T-helper 1 cell treated with Interleukin-12 subunit alpha and Interleukin-12 subunit beta and Interleukin-4 antibody, amounts not matched to agents 30 μg/mL and 1 μg/mL, for 36 hours (primary cell): Measurements from ENCODE around the gene NOSTRIN.
"Not testable (repeated sequence)": the region's sequence is repeated elsewhere in the genome, so short reads cannot be mapped to it uniquely, and the experiment has no call there.

Source experiments
- H3K27ac Mint-ChIP-seq: one replicate; pipeline ENCODE4 v1.8.0; 2021; ENCODE audit warnings: mild to moderate bottlenecking, mixed read lengths
- H3K27me3 Mint-ChIP-seq: one replicate; pipeline ENCODE4 v1.8.0; 2021; ENCODE audit warnings: low read depth, mixed read lengths
- H3K36me3 Mint-ChIP-seq: one replicate; pipeline ENCODE4 v1.8.0; 2021; ENCODE audit warnings: low read depth, mixed read lengths
- H3K4me1 Mint-ChIP-seq: one replicate; pipeline ENCODE4 v1.8.0; 2021; ENCODE audit warnings: low read depth, mixed read lengths
- H3K4me3 Mint-ChIP-seq: one replicate; pipeline ENCODE4 v1.8.0; 2021; ENCODE audit warnings: mild to moderate bottlenecking, moderate library complexity, mixed read lengths
- H3K9me3 Mint-ChIP-seq: one replicate; pipeline ENCODE4 v1.8.0; 2021; ENCODE audit warnings: mixed read lengths

NOSTRIN gene

GRCh38 chr2:168780669-168781071, 21.8 kb upstream of the NOSTRIN start:
- peaks cover 1% of the 10 kb centered on the region for H3K36me3 Mint-ChIP-seq

GRCh38 chr2:168781191-168781817, 21.1 kb upstream of the NOSTRIN start:
- Mint-ChIP-seq H3K9me3 (no peaks in the 10 kb centered on the region), H3K27ac (no peak overlapping the region), H3K4me1 (no peaks in the 10 kb centered on the region), H3K27me3 (peaks cover 3% of the 10 kb centered on the region), H3K36me3 (peaks cover 1% of the 10 kb centered on the region), H3K4me3 (no peak overlapping the region)

More at GRCh38 chr2:168780669-168781071, 21.8 kb upstream of the NOSTRIN start:
- H3K4me1 Mint-ChIP-seq: no peaks in the 10 kb centered on the region
- no peak overlapping the region for H3K4me3 Mint-ChIP-seq
- H3K9me3 Mint-ChIP-seq: no peaks in the 10 kb centered on the region
- H3K27me3 Mint-ChIP-seq: peaks cover 3% of the 10 kb centered on the region
- no peak overlapping the region for H3K27ac Mint-ChIP-seq

GRCh38 chr2:168782271-168782670, 20.2 kb upstream of the NOSTRIN start:
- Mint-ChIP-seq H3K4me1 (no peaks in the 10 kb centered on the region), H3K27me3 (peaks cover 3% of the 10 kb centered on the region), H3K9me3 (no peaks in the 10 kb centered on the region), H3K36me3 (peaks cover 1% of the 10 kb centered on the region), H3K4me3 (no peak overlapping the region), H3K27ac (no peak overlapping the region)

- Mint-ChIP-seq H3K4me3 (no peak overlapping the region), H3K36me3 (peaks cover 1% of the 10 kb centered on the region), H3K4me1 (no peaks in the 10 kb centered on the region), H3K27ac (no peak overlapping the region), H3K9me3 (no peaks in the 10 kb centered on the region), H3K27me3 (peaks cover 12% of the 10 kb centered on the region)
These were observed 17.4 kb upstream of the NOSTRIN start for GRCh38 chr2:168784993-168785392.

GRCh38 chr2:168787098-168787781, 15.2 kb upstream of the NOSTRIN start:
- Mint-ChIP-seq H3K27me3 (peaks cover 12% of the 10 kb centered on the region), H3K4me1 (no peaks in the 10 kb centered on the region), H3K27ac (no peak overlapping the region), H3K36me3 (peaks cover 1% of the 10 kb centered on the region), H3K4me3 (no peak overlapping the region), H3K9me3 (no peaks in the 10 kb centered on the region)

- H3K27ac Mint-ChIP-seq: no peak overlapping the region
- no peak overlapping the region for H3K4me3 Mint-ChIP-seq
- H3K4me1 Mint-ChIP-seq: no peaks in the 10 kb centered on the region
- no peaks in the 10 kb centered on the region for H3K36me3 Mint-ChIP-seq
- peaks cover 9% of the 10 kb centered on the region for H3K27me3 Mint-ChIP-seq
- H3K9me3 Mint-ChIP-seq: no peaks in the 10 kb centered on the region
These were observed 14.6 kb upstream of the NOSTRIN start for GRCh38 chr2:168787782-168788376.

GRCh38 chr2:168789776-168790175, 12.7 kb upstream of the NOSTRIN start:
- H3K9me3 Mint-ChIP-seq: no peaks in the 10 kb centered on the region
- no peak overlapping the region for H3K4me3 Mint-ChIP-seq

GRCh38 chr2:168790226-168790902, 12.1 kb upstream of the NOSTRIN start:
- Mint-ChIP-seq H3K9me3 (no peaks in the 10 kb centered on the region), H3K4me1 (no peaks in the 10 kb centered on the region), H3K36me3 (no peaks in the 10 kb centered on the region), H3K4me3 (no peak overlapping the region), H3K27me3 (peaks cover 12% of the 10 kb centered on the region), H3K27ac (no peak overlapping the region)

More at GRCh38 chr2:168789776-168790175, 12.7 kb upstream of the NOSTRIN start:
- Mint-ChIP-seq H3K27me3 (peaks cover 12% of the 10 kb centered on the region), H3K36me3 (no peaks in the 10 kb centered on the region), H3K4me1 (no peaks in the 10 kb centered on the region), H3K27ac (no peak overlapping the region)

GRCh38 chr2:168791140-168791539, 11.3 kb upstream of the NOSTRIN start:
- H3K4me3 Mint-ChIP-seq, H3K27ac Mint-ChIP-seq, H3K9me3 Mint-ChIP-seq, H3K4me1 Mint-ChIP-seq, H3K36me3 Mint-ChIP-seq: not testable (repeated sequence)
- peaks cover 12% of the 10 kb centered on the region for H3K27me3 Mint-ChIP-seq

- Mint-ChIP-seq H3K9me3 (no peaks in the 10 kb centered on the region), H3K4me3 (no peak overlapping the region), H3K36me3 (no peaks in the 10 kb centered on the region), H3K4me1 (no peaks in the 10 kb centered on the region), H3K27me3 (peaks cover 4% of the 10 kb centered on the region), H3K27ac (no peak overlapping the region)
These were observed 8.8 kb upstream of the NOSTRIN start for GRCh38 chr2:168793596-168793995.

GRCh38 chr2:168794968-168795367, 7.5 kb upstream of the NOSTRIN start:
- Mint-ChIP-seq H3K27me3 (peaks cover 4% of the 10 kb centered on the region), H3K9me3 (no peaks in the 10 kb centered on the region), H3K27ac (no peak overlapping the region), H3K36me3 (no peaks in the 10 kb centered on the region), H3K4me3 (no peak overlapping the region), H3K4me1 (no peaks in the 10 kb centered on the region)

- H3K4me3 Mint-ChIP-seq: no peak overlapping the region
- no peaks in the 10 kb centered on the region for H3K36me3 Mint-ChIP-seq
- peaks cover 9% of the 10 kb centered on the region for H3K27me3 Mint-ChIP-seq
- no peaks in the 10 kb centered on the region for H3K9me3 Mint-ChIP-seq
- no peaks in the 10 kb centered on the region for H3K4me1 Mint-ChIP-seq
- no peak overlapping the region for H3K27ac Mint-ChIP-seq
These were observed 6.3 kb upstream of the NOSTRIN start for GRCh38 chr2:168796090-168796577.

- no peaks in the 10 kb centered on the region for H3K9me3 Mint-ChIP-seq
These were observed 5.7 kb upstream of the NOSTRIN start for GRCh38 chr2:168796583-168797285.

GRCh38 chr2:168797286-168797655, 5.2 kb upstream of the NOSTRIN start:
- Mint-ChIP-seq H3K4me1 (peaks cover 6% of the 10 kb centered on the region), H3K27me3 (peaks cover 9% of the 10 kb centered on the region), H3K36me3 (no peaks in the 10 kb centered on the region), H3K9me3 (no peaks in the 10 kb centered on the region), H3K27ac (no peak overlapping the region), H3K4me3 (no peak overlapping the region)

More at GRCh38 chr2:168796583-168797285, 5.7 kb upstream of the NOSTRIN start:
- Mint-ChIP-seq H3K4me1 (peaks cover under 1% of the 10 kb centered on the region), H3K4me3 (no peak overlapping the region), H3K36me3 (no peaks in the 10 kb centered on the region), H3K27me3 (peaks cover 9% of the 10 kb centered on the region), H3K27ac (no peak overlapping the region)
